ENCODE data around the gene ZNF701. TPM values are rescaled to one million over a fixed set of nuclear protein-coding genes. Genes with fewer than 3 reads are reported as not detected.
A peak's percentile ranks its signal among the peaks of the same experiment; 100 is the strongest.

Gene ZNF701
- total RNA-seq, 1 experiment from 2014 or later: 40.3 TPM

DNA sequence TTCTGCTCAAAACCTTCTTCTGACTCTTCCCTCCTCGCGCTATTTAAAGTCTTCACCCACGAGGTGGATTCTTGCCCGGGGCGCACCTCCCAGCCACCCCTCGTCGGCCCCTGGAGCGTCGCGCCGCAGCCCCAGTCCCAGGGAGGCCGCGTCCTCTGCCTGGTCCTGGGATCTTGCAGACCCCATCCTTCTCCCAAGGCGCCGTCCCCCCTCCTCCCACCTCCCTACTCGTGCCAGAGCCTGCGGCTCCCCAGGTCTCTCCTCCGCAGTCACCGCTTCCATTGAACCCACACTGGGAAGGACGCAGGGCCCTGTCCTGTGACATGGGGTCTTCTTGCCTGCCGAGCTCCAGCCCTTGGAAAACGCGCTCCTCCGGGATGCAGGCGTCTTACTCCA, 42.1 kb upstream of the ZNF701 start (continued):
- TF ChIP-seq, protein P1, sequence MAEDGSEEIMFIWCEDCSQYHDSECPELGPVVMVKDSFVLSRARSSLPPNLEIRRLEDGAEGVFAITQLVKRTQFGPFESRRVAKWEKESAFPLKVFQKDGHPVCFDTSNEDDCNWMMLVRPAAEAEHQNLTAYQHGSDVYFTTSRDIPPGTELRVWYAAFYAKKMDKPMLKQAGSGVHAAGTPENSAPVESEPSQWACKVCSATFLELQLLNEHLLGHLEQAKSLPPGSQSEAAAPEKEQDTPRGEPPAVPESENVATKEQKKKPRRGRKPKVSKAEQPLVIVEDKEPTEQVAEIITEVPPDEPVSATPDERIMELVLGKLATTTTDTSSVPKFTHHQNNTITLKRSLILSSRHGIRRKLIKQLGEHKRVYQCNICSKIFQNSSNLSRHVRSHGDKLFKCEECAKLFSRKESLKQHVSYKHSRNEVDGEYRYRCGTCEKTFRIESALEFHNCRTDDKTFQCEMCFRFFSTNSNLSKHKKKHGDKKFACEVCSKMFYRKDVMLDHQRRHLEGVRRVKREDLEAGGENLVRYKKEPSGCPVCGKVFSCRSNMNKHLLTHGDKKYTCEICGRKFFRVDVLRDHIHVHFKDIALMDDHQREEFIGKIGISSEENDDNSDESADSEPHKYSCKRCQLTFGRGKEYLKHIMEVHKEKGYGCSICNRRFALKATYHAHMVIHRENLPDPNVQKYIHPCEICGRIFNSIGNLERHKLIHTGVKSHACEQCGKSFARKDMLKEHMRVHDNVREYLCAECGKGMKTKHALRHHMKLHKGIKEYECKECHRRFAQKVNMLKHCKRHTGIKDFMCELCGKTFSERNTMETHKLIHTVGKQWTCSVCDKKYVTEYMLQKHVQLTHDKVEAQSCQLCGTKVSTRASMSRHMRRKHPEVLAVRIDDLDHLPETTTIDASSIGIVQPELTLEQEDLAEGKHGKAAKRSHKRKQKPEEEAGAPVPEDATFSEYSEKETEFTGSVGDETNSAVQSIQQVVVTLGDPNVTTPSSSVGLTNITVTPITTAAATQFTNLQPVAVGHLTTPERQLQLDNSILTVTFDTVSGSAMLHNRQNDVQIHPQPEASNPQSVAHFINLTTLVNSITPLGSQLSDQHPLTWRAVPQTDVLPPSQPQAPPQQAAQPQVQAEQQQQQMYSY (CRISPR knock-in tag; IDR thresholded peaks at IDR 0.05): 0 out of 2 replicates have a peak, but pooled peaks have one; percentile 1
- TF ChIP-seq GABPB1 (CRISPR knock-in tag; IDR thresholded peaks at IDR 0.05) (0 out of 2 replicates have a peak, but pooled peaks have one; percentile 8), MYBL2 (CRISPR knock-in tag; IDR thresholded peaks at IDR 0.05) (peak; percentile 60; the same call in 1 of the 2 replicates), FOXP1 (CRISPR knock-in tag; IDR thresholded peaks at IDR 0.05; ENCODE audit: borderline replicate concordance) (0 out of 2 replicates have a peak, but pooled peaks have one; percentile 27), TP53 (CRISPR knock-in tag; IDR thresholded peaks at IDR 0.05) (0 out of 2 replicates have a peak, but pooled peaks have one; percentile 31), GTF2I (CRISPR knock-in tag; conservative IDR thresholded peaks at IDR 0.05) (no peak)
- TF ChIP-seq, protein P2, sequence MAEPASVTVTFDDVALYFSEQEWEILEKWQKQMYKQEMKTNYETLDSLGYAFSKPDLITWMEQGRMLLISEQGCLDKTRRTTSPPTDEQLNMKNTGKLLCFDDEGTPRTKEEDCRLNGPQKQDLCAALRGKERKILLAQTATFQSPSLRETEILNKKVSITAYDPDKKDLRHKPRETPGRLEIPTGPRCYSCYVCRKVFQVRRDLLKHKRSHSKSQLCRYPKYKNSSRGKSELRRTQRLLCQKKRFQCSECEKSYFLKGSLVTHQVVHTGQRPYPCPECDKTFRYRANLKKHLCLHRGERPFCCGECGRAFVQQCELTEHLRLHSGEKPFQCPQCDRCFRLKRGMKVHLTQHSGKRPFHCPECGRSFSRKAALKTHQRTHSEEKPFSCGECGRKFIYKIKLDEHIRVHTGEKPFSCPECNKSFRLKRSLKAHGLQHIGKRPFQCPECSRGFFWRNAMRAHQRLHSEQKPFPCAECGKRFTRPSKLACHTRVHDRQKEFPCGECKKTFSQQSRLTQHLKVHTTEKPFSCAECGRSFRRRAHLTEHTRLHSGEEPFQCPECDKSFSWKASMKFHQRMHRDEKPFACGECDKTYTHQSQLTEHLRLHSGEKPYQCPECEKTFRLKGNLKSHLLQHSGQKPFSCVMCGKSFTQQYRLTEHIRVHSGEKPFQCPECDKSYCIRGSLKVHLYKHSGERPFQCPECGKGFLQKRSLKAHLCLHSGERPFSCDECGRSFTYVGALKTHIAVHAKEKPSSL (CRISPR knock-in tag; conservative IDR thresholded peaks at IDR 0.05): no peak

DNA sequence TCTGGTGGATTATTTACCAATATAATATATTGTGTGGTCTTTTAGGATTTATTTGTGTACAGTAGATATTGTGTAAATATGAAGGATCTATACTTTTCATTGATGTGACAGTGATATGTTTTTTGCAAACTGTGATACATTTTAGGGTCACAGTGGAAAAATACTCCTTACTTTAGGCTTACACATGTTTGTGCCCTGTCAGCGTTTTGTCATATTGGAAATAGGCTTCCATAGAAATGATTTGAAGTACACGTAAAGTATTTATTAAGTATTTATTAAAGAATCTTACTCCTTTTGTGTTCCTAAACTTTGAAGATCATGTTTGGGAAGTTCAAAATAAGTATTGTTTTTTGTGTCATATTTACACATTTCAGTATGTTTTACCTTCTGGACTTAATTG, 37.6 kb upstream of the ZNF701 start:
- peaks cover 6% of the 10 kb centered on the region; the same call in 1 of the 2 replicates for H3K36me3 Mint-ChIP-seq
- peaks cover 8% of the 10 kb centered on the region for H3K27me3 Mint-ChIP-seq (ENCODE audit: low read depth)
- ChIA-PET CTCF (interaction anchor here (0.5 kb wide), 1 partner anchor 163 kb away, joined by 3 read pairs; the partner anchor contains the start of gene ZNF880), POLR2A (no interaction called here)
- H3K4me1 Mint-ChIP-seq: peaks cover 41% of the 10 kb centered on the region
- TF ChIP-seq TEAD1 (CRISPR knock-in tag; IDR thresholded peaks at IDR 0.05) (no peak), RELA (CRISPR knock-in tag; IDR thresholded peaks at IDR 0.05; ENCODE audit: borderline replicate concordance) (no peak), NFATC4 (CRISPR knock-in tag; IDR thresholded peaks at IDR 0.05) (no peak), SP1 (CRISPR knock-in tag; conservative IDR thresholded peaks at IDR 0.05) (no peak), FOXK1 (CRISPR knock-in tag; IDR thresholded peaks at IDR 0.05) (no peak), ZNF671 (CRISPR knock-in tag; IDR thresholded peaks at IDR 0.05) (no peak), EMX1 (CRISPR knock-in tag; IDR thresholded peaks at IDR 0.05) (no peak), NR1H2 (CRISPR knock-in tag; IDR thresholded peaks at IDR 0.05) (no peak)
- TF ChIP-seq, protein P3, sequence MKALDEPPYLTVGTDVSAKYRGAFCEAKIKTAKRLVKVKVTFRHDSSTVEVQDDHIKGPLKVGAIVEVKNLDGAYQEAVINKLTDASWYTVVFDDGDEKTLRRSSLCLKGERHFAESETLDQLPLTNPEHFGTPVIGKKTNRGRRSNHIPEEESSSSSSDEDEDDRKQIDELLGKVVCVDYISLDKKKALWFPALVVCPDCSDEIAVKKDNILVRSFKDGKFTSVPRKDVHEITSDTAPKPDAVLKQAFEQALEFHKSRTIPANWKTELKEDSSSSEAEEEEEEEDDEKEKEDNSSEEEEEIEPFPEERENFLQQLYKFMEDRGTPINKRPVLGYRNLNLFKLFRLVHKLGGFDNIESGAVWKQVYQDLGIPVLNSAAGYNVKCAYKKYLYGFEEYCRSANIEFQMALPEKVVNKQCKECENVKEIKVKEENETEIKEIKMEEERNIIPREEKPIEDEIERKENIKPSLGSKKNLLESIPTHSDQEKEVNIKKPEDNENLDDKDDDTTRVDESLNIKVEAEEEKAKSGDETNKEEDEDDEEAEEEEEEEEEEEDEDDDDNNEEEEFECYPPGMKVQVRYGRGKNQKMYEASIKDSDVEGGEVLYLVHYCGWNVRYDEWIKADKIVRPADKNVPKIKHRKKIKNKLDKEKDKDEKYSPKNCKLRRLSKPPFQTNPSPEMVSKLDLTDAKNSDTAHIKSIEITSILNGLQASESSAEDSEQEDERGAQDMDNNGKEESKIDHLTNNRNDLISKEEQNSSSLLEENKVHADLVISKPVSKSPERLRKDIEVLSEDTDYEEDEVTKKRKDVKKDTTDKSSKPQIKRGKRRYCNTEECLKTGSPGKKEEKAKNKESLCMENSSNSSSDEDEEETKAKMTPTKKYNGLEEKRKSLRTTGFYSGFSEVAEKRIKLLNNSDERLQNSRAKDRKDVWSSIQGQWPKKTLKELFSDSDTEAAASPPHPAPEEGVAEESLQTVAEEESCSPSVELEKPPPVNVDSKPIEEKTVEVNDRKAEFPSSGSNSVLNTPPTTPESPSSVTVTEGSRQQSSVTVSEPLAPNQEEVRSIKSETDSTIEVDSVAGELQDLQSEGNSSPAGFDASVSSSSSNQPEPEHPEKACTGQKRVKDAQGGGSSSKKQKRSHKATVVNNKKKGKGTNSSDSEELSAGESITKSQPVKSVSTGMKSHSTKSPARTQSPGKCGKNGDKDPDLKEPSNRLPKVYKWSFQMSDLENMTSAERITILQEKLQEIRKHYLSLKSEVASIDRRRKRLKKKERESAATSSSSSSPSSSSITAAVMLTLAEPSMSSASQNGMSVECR (CRISPR knock-in tag; IDR thresholded peaks at IDR 0.05; ENCODE audit: borderline replicate concordance): no peak
- TF ChIP-seq, protein P2 (CRISPR knock-in tag; conservative IDR thresholded peaks at IDR 0.05): no peak
- TF ChIP-seq, protein P4, sequence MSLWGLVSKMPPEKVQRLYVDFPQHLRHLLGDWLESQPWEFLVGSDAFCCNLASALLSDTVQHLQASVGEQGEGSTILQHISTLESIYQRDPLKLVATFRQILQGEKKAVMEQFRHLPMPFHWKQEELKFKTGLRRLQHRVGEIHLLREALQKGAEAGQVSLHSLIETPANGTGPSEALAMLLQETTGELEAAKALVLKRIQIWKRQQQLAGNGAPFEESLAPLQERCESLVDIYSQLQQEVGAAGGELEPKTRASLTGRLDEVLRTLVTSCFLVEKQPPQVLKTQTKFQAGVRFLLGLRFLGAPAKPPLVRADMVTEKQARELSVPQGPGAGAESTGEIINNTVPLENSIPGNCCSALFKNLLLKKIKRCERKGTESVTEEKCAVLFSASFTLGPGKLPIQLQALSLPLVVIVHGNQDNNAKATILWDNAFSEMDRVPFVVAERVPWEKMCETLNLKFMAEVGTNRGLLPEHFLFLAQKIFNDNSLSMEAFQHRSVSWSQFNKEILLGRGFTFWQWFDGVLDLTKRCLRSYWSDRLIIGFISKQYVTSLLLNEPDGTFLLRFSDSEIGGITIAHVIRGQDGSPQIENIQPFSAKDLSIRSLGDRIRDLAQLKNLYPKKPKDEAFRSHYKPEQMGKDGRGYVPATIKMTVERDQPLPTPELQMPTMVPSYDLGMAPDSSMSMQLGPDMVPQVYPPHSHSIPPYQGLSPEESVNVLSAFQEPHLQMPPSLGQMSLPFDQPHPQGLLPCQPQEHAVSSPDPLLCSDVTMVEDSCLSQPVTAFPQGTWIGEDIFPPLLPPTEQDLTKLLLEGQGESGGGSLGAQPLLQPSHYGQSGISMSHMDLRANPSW (CRISPR knock-in tag; conservative IDR thresholded peaks at IDR 0.05; ENCODE audit: low read depth): no peak
- TF ChIP-seq, protein P5, sequence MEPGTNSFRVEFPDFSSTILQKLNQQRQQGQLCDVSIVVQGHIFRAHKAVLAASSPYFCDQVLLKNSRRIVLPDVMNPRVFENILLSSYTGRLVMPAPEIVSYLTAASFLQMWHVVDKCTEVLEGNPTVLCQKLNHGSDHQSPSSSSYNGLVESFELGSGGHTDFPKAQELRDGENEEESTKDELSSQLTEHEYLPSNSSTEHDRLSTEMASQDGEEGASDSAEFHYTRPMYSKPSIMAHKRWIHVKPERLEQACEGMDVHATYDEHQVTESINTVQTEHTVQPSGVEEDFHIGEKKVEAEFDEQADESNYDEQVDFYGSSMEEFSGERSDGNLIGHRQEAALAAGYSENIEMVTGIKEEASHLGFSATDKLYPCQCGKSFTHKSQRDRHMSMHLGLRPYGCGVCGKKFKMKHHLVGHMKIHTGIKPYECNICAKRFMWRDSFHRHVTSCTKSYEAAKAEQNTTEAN (CRISPR knock-in tag; IDR thresholded peaks at IDR 0.05): no peak
- TF ChIP-seq, protein P6, sequence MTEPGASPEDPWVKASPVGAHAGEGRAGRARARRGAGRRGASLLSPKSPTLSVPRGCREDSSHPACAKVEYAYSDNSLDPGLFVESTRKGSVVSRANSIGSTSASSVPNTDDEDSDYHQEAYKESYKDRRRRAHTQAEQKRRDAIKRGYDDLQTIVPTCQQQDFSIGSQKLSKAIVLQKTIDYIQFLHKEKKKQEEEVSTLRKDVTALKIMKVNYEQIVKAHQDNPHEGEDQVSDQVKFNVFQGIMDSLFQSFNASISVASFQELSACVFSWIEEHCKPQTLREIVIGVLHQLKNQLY (CRISPR knock-in tag; IDR thresholded peaks at IDR 0.05): no peak
- no peak for ATAC-seq
- H3K4me3 Mint-ChIP-seq: no peak overlapping the region
- no peak for DNase-seq (ENCODE audit: low spot score)
- peak overlapping the region; percentile 75 for H3K27ac Mint-ChIP-seq
- no peaks in the 10 kb centered on the region for H3K9me3 Mint-ChIP-seq

Measured in WTC11 (cell line).